ENCODE results near the gene CHD5. TPM values are rescaled to one million over a fixed set of nuclear protein-coding genes. Genes with fewer than 3 reads are reported as not detected.

Gene CHD5
- total and polyA plus RNA-seq, 2 experiments from 2014 or later: 0.11 to 0.24 TPM

DNA sequence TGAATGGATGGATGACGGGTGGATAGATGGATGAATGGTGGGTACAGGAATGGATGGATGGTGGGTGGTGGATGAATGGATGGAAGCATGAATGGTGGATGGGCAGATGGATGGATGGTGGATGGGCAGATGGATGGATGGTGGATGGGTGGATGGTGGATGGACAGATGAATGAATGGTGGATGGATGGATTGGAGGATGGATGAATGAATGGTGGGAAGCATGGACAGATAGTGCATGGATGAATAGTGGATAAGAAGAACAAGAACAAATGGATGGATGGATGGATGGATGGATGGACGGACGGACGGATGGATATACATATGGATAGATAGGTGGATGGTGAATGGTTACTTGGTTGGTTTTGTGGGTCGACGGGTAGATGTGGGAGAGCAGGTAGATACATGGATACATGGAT, 4.7 kb downstream of the CHD5 start:
- Histone ChIP-seq H3K27me3 (peaks cover 63% of the 10 kb centered on the region), H3K4me1 (ENCODE audit: low read depth) (no peaks in the 10 kb centered on the region), H3K4me3 (no peak overlapping the region), H3K36me3 (no peaks in the 10 kb centered on the region), H3K9me3 (ENCODE audit: low read depth) (no peaks in the 10 kb centered on the region), H3K27ac (no peak overlapping the region)
- no peak for DNase-seq (ENCODE audit: low read depth in 1 of 2, low spot score in 1 of 2)
- TF ChIP-seq, protein P1, sequence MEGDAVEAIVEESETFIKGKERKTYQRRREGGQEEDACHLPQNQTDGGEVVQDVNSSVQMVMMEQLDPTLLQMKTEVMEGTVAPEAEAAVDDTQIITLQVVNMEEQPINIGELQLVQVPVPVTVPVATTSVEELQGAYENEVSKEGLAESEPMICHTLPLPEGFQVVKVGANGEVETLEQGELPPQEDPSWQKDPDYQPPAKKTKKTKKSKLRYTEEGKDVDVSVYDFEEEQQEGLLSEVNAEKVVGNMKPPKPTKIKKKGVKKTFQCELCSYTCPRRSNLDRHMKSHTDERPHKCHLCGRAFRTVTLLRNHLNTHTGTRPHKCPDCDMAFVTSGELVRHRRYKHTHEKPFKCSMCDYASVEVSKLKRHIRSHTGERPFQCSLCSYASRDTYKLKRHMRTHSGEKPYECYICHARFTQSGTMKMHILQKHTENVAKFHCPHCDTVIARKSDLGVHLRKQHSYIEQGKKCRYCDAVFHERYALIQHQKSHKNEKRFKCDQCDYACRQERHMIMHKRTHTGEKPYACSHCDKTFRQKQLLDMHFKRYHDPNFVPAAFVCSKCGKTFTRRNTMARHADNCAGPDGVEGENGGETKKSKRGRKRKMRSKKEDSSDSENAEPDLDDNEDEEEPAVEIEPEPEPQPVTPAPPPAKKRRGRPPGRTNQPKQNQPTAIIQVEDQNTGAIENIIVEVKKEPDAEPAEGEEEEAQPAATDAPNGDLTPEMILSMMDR (IDR thresholded peaks at IDR 0.05; ENCODE audit: low read depth, low read length): no peak

DNA sequence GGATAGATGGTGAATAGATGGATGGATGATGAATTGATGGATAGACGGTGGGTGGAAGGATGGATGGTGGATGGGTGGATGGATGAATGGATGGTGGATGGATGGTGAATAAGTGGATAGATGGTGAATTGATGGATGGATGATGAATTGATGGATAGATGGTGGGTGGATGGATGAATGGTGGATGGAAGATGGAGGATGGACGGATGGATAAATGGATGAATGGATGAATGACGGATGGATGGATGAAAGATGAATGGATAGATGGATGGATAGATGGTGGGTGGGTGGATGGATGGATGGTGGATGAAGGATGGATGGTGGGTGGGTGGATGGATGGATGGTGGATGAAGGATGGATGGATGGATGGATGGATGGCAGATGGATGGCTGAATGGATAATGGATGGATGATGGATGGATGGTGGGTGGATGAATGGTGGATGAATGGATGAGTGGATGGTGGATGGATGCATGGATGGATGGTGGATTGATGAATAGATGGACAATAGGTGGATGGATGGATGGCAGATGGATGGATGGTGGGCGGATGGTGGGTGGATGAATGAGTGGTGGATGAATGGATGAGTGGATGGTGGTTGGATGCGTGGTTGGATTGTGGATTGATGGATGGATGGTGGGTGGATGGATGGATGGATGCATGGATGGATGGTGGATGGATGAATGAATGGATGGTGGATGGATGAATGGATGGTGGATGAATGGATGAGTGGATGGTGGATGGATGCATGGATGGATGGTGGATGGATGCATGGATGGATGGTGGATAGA, 5.3 kb downstream of the CHD5 start:
- H3K36me3 ChIP-seq: no peaks in the 10 kb centered on the region
- H3K9me3 ChIP-seq (ENCODE audit: low read depth): no peaks in the 10 kb centered on the region
- H3K27me3 ChIP-seq: peaks cover 57% of the 10 kb centered on the region
- TF ChIP-seq, protein P1 (IDR thresholded peaks at IDR 0.05; ENCODE audit: low read depth, low read length): no peak
- DNase-seq (ENCODE audit: low read depth in 1 of 2, low spot score in 1 of 2): no peak
- no peak overlapping the region for H3K27ac ChIP-seq
- no peak overlapping the region for H3K4me3 ChIP-seq
- no peaks in the 10 kb centered on the region for H3K4me1 ChIP-seq (ENCODE audit: low read depth)

DNA sequence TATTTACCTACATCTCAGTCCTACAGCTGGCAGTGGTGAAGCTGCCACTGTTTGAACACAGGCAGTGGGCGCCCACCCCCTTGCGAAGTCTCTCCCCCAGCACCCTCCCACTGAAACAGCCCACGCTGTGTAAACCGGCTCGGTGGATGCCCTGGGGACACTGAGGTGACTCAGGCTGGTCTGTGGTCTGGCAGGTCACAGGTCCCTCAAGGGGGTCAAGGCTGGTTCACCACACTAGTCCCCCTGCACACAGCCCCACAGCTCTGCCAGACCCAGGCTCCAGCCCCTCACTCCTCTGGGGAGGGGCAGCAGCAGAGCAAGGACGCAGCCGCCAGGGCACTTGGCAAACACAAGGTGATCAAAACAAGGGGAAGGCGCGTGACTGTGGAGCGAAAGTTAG, 7.6 kb downstream of the CHD5 start:
- no peaks in the 10 kb centered on the region for H3K4me1 ChIP-seq (ENCODE audit: low read depth)
- no peak for DNase-seq (ENCODE audit: low read depth in 1 of 2, low spot score in 1 of 2)
- H3K4me3 ChIP-seq: no peak overlapping the region
- no peaks in the 10 kb centered on the region for H3K9me3 ChIP-seq (ENCODE audit: low read depth)
- no peak overlapping the region for H3K27ac ChIP-seq
- peaks cover 46% of the 10 kb centered on the region for H3K27me3 ChIP-seq
- TF ChIP-seq, protein P1 (IDR thresholded peaks at IDR 0.05; ENCODE audit: low read depth, low read length): no peak
- H3K36me3 ChIP-seq: no peaks in the 10 kb centered on the region

DNA sequence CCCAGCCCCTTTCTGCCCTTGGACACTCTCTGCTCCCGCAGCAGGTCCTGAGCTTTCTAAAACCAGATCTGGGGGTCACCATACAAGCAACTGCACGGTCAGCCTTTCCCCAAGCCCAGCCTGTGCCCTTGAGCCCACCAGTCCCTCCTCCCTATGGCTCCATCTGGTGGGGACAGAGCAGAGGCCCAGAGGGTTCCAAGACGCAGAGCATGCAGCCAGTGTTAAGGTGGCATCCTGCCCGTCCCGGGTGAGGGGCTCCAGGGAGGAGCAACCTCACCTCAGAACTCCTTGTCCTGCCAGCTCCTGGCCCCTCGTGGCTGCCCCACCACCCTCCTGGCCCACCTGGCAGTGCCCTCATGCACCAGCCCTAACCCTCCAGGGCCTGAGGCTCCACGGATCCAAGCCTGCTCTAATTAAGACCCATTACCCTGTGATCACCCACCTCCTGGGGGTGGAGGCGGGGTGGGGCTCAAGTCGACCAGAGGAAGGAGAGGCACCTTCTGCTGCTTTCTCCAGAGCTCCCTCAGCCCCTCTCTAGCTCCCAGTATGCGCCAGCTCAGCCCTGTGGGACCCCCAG, 8.5 kb downstream of the CHD5 start:
- DNase-seq (ENCODE audit: low read depth in 1 of 2, low spot score in 1 of 2): peak in 1 of 2 donors; percentile 65
- H3K27ac ChIP-seq: no peak overlapping the region
- TF ChIP-seq, protein P1 (IDR thresholded peaks at IDR 0.05; ENCODE audit: low read depth, low read length): peak; percentile 44
- no peaks in the 10 kb centered on the region for H3K4me1 ChIP-seq (ENCODE audit: low read depth)
- no peaks in the 10 kb centered on the region for H3K36me3 ChIP-seq
- no peak overlapping the region for H3K4me3 ChIP-seq
- peaks cover 40% of the 10 kb centered on the region for H3K27me3 ChIP-seq
- H3K9me3 ChIP-seq (ENCODE audit: low read depth): no peaks in the 10 kb centered on the region

DNA sequence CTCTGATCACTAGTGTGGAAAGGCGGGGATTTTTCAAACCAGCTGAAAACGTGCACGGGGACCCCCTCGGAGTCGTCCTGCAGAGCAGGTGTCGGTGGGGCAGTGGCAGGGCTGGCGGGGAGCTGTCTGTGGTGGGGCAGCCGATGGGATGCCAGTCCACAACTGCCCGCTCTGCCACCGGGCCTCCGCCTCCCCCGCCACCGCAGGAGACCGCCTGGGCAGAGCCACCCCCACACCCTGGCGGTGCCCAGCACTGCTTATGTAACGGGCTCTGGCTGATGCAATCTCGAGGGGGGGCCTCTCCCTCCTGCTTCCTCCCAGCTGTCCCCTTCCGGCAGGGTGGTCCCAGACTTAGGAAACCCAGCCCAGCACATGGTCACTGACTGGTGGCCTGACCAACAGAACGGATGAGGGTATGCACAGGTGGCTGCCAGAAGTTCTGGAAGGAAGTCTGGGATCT, 9.3 kb downstream of the CHD5 start:
- TF ChIP-seq, protein P1 (IDR thresholded peaks at IDR 0.05; ENCODE audit: low read depth, low read length): no peak
- Histone ChIP-seq H3K4me3 (no peak overlapping the region), H3K27me3 (peaks cover 39% of the 10 kb centered on the region), H3K9me3 (ENCODE audit: low read depth) (no peaks in the 10 kb centered on the region), H3K36me3 (no peaks in the 10 kb centered on the region), H3K4me1 (ENCODE audit: low read depth) (no peaks in the 10 kb centered on the region), H3K27ac (no peak overlapping the region)
- DNase-seq (ENCODE audit: low read depth in 1 of 2, low spot score in 1 of 2): no peak

All from cardiac muscle cell (in vitro differentiated cells and primary cell).